ENCODE data around the gene MGME1.
A peak's percentile ranks its signal among the peaks of the same experiment; 100 is the strongest.

The MGME1 gene

GRCh38 chr20:17971300-17972013 is 2.6 kb downstream of the MGME1 start:
- Histone ChIP-seq H3K4me3 (ENCODE audit: low read depth, low read length) (peak overlapping the region; percentile 79), H3K27ac (ENCODE audit: low read depth, low read length) (peak overlapping the region; percentile 47), H3K9me3 (ENCODE audit: control insufficient read depth, insufficient read depth, low read length) (no peaks in the 10 kb centered on the region), H3K9ac (ENCODE audit: low read depth, low read length) (peak overlapping the region; percentile 99; the same call in 1 of the 2 replicates), H3K4me1 (ENCODE audit: control insufficient read depth, insufficient read depth, low read length) (peaks cover 24% of the 10 kb centered on the region), H3K36me3 (ENCODE audit: control insufficient read depth, insufficient read depth, low read length) (peaks cover 55% of the 10 kb centered on the region), H3K27me3 (ENCODE audit: control insufficient read depth, insufficient read depth, low read length) (no peaks in the 10 kb centered on the region)

- Histone ChIP-seq H3K4me1 (ENCODE audit: control insufficient read depth, insufficient read depth, low read length) (peaks cover 24% of the 10 kb centered on the region), H3K27ac (ENCODE audit: low read depth, low read length) (no peak overlapping the region), H3K9ac (ENCODE audit: low read depth, low read length) (no peak overlapping the region), H3K36me3 (ENCODE audit: control insufficient read depth, insufficient read depth, low read length) (peaks cover 55% of the 10 kb centered on the region), H3K9me3 (ENCODE audit: control insufficient read depth, insufficient read depth, low read length) (no peaks in the 10 kb centered on the region), H3K4me3 (ENCODE audit: low read depth, low read length) (peak overlapping the region; percentile 79), H3K27me3 (ENCODE audit: control insufficient read depth, insufficient read depth, low read length) (no peaks in the 10 kb centered on the region)
These were observed 3.3 kb downstream of the MGME1 start for GRCh38 chr20:17972121-17972520.

GRCh38 chr20:17976305-17976704 is 7.5 kb downstream of the MGME1 start:
- peaks cover 13% of the 10 kb centered on the region for H3K4me1 ChIP-seq (ENCODE audit: control insufficient read depth, insufficient read depth, low read length)
- H3K4me3 ChIP-seq (ENCODE audit: low read depth, low read length): no peak overlapping the region
- H3K27me3 ChIP-seq (ENCODE audit: control insufficient read depth, insufficient read depth, low read length): no peaks in the 10 kb centered on the region
- peaks cover 70% of the 10 kb centered on the region for H3K36me3 ChIP-seq (ENCODE audit: control insufficient read depth, insufficient read depth, low read length)
- no peak overlapping the region for H3K9ac ChIP-seq (ENCODE audit: low read depth, low read length)
- H3K27ac ChIP-seq (ENCODE audit: low read depth, low read length): no peak overlapping the region
- H3K9me3 ChIP-seq (ENCODE audit: control insufficient read depth, insufficient read depth, low read length): no peaks in the 10 kb centered on the region

GRCh38 chr20:17985388-17986018 is 16.7 kb downstream of the MGME1 start:
- Histone ChIP-seq H3K36me3 (ENCODE audit: control insufficient read depth, insufficient read depth, low read length) (peaks cover 61% of the 10 kb centered on the region), H3K4me3 (ENCODE audit: low read depth, low read length) (no peak overlapping the region), H3K9ac (ENCODE audit: low read depth, low read length) (no peak overlapping the region), H3K9me3 (ENCODE audit: control insufficient read depth, insufficient read depth, low read length) (no peaks in the 10 kb centered on the region), H3K27ac (ENCODE audit: low read depth, low read length) (no peak overlapping the region), H3K4me1 (ENCODE audit: control insufficient read depth, insufficient read depth, low read length) (peaks cover 18% of the 10 kb centered on the region), H3K27me3 (ENCODE audit: control insufficient read depth, insufficient read depth, low read length) (no peaks in the 10 kb centered on the region)

GRCh38 chr20:17987988-17988387 is 19.2 kb downstream of the MGME1 start:
- H3K4me3 ChIP-seq (ENCODE audit: low read depth, low read length): no peak overlapping the region
- no peaks in the 10 kb centered on the region for H3K9me3 ChIP-seq (ENCODE audit: control insufficient read depth, insufficient read depth, low read length)
- H3K27ac ChIP-seq (ENCODE audit: low read depth, low read length): no peak overlapping the region
- H3K27me3 ChIP-seq (ENCODE audit: control insufficient read depth, insufficient read depth, low read length): no peaks in the 10 kb centered on the region
- H3K4me1 ChIP-seq (ENCODE audit: control insufficient read depth, insufficient read depth, low read length): peaks cover 14% of the 10 kb centered on the region
- H3K36me3 ChIP-seq (ENCODE audit: control insufficient read depth, insufficient read depth, low read length): peaks cover 63% of the 10 kb centered on the region
- H3K9ac ChIP-seq (ENCODE audit: low read depth, low read length): no peak overlapping the region

- no peaks in the 10 kb centered on the region for H3K4me1 ChIP-seq (ENCODE audit: control insufficient read depth, insufficient read depth, low read length)
- no peaks in the 10 kb centered on the region for H3K27me3 ChIP-seq (ENCODE audit: control insufficient read depth, insufficient read depth, low read length)
- H3K9ac ChIP-seq (ENCODE audit: low read depth, low read length): no peak overlapping the region
- H3K27ac ChIP-seq (ENCODE audit: low read depth, low read length): no peak overlapping the region
- H3K36me3 ChIP-seq (ENCODE audit: control insufficient read depth, insufficient read depth, low read length): peaks cover 57% of the 10 kb centered on the region
- no peak overlapping the region for H3K4me3 ChIP-seq (ENCODE audit: low read depth, low read length)
- H3K9me3 ChIP-seq (ENCODE audit: control insufficient read depth, insufficient read depth, low read length): no peaks in the 10 kb centered on the region
These were observed 21.6 kb downstream of the MGME1 start for GRCh38 chr20:17990278-17990972.

- Histone ChIP-seq H3K9ac (ENCODE audit: low read depth, low read length) (no peak overlapping the region), H3K9me3 (ENCODE audit: control insufficient read depth, insufficient read depth, low read length) (no peaks in the 10 kb centered on the region), H3K4me1 (ENCODE audit: control insufficient read depth, insufficient read depth, low read length) (0 out of 2 replicates have a peak, but pooled peaks cover 2% of the 10 kb centered on the region), H3K27ac (ENCODE audit: low read depth, low read length) (no peak overlapping the region), H3K27me3 (ENCODE audit: control insufficient read depth, insufficient read depth, low read length) (no peaks in the 10 kb centered on the region), H3K4me3 (ENCODE audit: low read depth, low read length) (no peak overlapping the region), H3K36me3 (ENCODE audit: control insufficient read depth, insufficient read depth, low read length) (peaks cover 43% of the 10 kb centered on the region)
These were observed 23.4 kb downstream of the MGME1 start for GRCh38 chr20:17992224-17992637.

- H3K9ac ChIP-seq (ENCODE audit: low read depth, low read length): no peak overlapping the region
- H3K9me3 ChIP-seq (ENCODE audit: control insufficient read depth, insufficient read depth, low read length): no peaks in the 10 kb centered on the region
- no peak overlapping the region for H3K27ac ChIP-seq (ENCODE audit: low read depth, low read length)
- H3K36me3 ChIP-seq (ENCODE audit: control insufficient read depth, insufficient read depth, low read length): peaks cover 36% of the 10 kb centered on the region
- H3K4me1 ChIP-seq (ENCODE audit: control insufficient read depth, insufficient read depth, low read length): 0 out of 2 replicates have a peak, but pooled peaks cover 2% of the 10 kb centered on the region
- H3K4me3 ChIP-seq (ENCODE audit: low read depth, low read length): no peak overlapping the region
- H3K27me3 ChIP-seq (ENCODE audit: control insufficient read depth, insufficient read depth, low read length): no peaks in the 10 kb centered on the region
These were observed 24.2 kb downstream of the MGME1 start for GRCh38 chr20:17992847-17993513.

GRCh38 chr20:17993546-17993945 is 24.7 kb downstream of the MGME1 start:
- Histone ChIP-seq H3K9ac (ENCODE audit: low read depth, low read length) (no peak overlapping the region), H3K36me3 (ENCODE audit: control insufficient read depth, insufficient read depth, low read length) (peaks cover 31% of the 10 kb centered on the region), H3K4me3 (ENCODE audit: low read depth, low read length) (no peak overlapping the region), H3K27ac (ENCODE audit: low read depth, low read length) (no peak overlapping the region), H3K27me3 (ENCODE audit: control insufficient read depth, insufficient read depth, low read length) (no peaks in the 10 kb centered on the region), H3K9me3 (ENCODE audit: control insufficient read depth, insufficient read depth, low read length) (no peaks in the 10 kb centered on the region), H3K4me1 (ENCODE audit: control insufficient read depth, insufficient read depth, low read length) (0 out of 2 replicates have a peak, but pooled peaks cover 2% of the 10 kb centered on the region)

- Histone ChIP-seq H3K9me3 (ENCODE audit: control insufficient read depth, insufficient read depth, low read length) (no peaks in the 10 kb centered on the region), H3K27ac (ENCODE audit: low read depth, low read length) (no peak overlapping the region), H3K36me3 (ENCODE audit: control insufficient read depth, insufficient read depth, low read length) (0 out of 2 replicates have a peak, but pooled peaks cover 6% of the 10 kb centered on the region), H3K4me3 (ENCODE audit: low read depth, low read length) (no peak overlapping the region), H3K4me1 (ENCODE audit: control insufficient read depth, insufficient read depth, low read length) (0 out of 2 replicates have a peak, but pooled peaks cover 2% of the 10 kb centered on the region), H3K9ac (ENCODE audit: low read depth, low read length) (no peak overlapping the region), H3K27me3 (ENCODE audit: control insufficient read depth, insufficient read depth, low read length) (no peaks in the 10 kb centered on the region)
These were observed 27.4 kb downstream of the MGME1 start for GRCh38 chr20:17995967-17996819.
